ENCODE data around the gene HLA-DQA1. TPM values are rescaled to one million over a fixed set of nuclear protein-coding genes. Genes with fewer than 3 reads are reported as not detected.

Gene HLA-DQA1
- total and polyA plus RNA-seq, 10 of the 15 experiments (the other 5 are each of a cell fraction or from before 2014, with no cell fraction given): 289 to 1,769 (median 460) TPM

GRCh38 chr6:32685603-32686002 lies 48.4 kb downstream of the HLA-DQA1 start (continued):
- TF ChIP-seq, protein P1, sequence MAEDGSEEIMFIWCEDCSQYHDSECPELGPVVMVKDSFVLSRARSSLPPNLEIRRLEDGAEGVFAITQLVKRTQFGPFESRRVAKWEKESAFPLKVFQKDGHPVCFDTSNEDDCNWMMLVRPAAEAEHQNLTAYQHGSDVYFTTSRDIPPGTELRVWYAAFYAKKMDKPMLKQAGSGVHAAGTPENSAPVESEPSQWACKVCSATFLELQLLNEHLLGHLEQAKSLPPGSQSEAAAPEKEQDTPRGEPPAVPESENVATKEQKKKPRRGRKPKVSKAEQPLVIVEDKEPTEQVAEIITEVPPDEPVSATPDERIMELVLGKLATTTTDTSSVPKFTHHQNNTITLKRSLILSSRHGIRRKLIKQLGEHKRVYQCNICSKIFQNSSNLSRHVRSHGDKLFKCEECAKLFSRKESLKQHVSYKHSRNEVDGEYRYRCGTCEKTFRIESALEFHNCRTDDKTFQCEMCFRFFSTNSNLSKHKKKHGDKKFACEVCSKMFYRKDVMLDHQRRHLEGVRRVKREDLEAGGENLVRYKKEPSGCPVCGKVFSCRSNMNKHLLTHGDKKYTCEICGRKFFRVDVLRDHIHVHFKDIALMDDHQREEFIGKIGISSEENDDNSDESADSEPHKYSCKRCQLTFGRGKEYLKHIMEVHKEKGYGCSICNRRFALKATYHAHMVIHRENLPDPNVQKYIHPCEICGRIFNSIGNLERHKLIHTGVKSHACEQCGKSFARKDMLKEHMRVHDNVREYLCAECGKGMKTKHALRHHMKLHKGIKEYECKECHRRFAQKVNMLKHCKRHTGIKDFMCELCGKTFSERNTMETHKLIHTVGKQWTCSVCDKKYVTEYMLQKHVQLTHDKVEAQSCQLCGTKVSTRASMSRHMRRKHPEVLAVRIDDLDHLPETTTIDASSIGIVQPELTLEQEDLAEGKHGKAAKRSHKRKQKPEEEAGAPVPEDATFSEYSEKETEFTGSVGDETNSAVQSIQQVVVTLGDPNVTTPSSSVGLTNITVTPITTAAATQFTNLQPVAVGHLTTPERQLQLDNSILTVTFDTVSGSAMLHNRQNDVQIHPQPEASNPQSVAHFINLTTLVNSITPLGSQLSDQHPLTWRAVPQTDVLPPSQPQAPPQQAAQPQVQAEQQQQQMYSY (CRISPR knock-in tag; IDR thresholded peaks at IDR 0.05): no peak
- TF ChIP-seq CHD1 (IDR thresholded peaks at IDR 0.05; ENCODE audit: low read depth, low read length): no peak
- peak; percentile 44 for TF ChIP-seq SP1 (IDR thresholded peaks at IDR 0.05; ENCODE audit: low read depth, low read length)
- peak; percentile 91 for TF ChIP-seq TBL1XR1 (IDR thresholded peaks at IDR 0.05; ENCODE audit: low read depth, low read length)
- TF ChIP-seq CEBPZ (IDR thresholded peaks at IDR 0.05; ENCODE audit: low read depth, low read length): no peak
- TF ChIP-seq KAT2A (conservative IDR thresholded peaks at IDR 0.05; ENCODE audit: control insufficient read depth, low read depth, low read length): no peak
- no peak for TF ChIP-seq RBBP5 (conservative IDR thresholded peaks at IDR 0.05)
- TF ChIP-seq, protein P2, sequence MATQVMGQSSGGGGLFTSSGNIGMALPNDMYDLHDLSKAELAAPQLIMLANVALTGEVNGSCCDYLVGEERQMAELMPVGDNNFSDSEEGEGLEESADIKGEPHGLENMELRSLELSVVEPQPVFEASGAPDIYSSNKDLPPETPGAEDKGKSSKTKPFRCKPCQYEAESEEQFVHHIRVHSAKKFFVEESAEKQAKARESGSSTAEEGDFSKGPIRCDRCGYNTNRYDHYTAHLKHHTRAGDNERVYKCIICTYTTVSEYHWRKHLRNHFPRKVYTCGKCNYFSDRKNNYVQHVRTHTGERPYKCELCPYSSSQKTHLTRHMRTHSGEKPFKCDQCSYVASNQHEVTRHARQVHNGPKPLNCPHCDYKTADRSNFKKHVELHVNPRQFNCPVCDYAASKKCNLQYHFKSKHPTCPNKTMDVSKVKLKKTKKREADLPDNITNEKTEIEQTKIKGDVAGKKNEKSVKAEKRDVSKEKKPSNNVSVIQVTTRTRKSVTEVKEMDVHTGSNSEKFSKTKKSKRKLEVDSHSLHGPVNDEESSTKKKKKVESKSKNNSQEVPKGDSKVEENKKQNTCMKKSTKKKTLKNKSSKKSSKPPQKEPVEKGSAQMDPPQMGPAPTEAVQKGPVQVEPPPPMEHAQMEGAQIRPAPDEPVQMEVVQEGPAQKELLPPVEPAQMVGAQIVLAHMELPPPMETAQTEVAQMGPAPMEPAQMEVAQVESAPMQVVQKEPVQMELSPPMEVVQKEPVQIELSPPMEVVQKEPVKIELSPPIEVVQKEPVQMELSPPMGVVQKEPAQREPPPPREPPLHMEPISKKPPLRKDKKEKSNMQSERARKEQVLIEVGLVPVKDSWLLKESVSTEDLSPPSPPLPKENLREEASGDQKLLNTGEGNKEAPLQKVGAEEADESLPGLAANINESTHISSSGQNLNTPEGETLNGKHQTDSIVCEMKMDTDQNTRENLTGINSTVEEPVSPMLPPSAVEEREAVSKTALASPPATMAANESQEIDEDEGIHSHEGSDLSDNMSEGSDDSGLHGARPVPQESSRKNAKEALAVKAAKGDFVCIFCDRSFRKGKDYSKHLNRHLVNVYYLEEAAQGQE (IDR thresholded peaks at IDR 0.05; ENCODE audit: low read depth, low read length): no peak
- peak; percentile 79 for TF ChIP-seq NFYB (IDR thresholded peaks at IDR 0.05; ENCODE audit: insufficient read depth, low read depth, low read length)
- TF ChIP-seq FOS (IDR thresholded peaks at IDR 0.05; ENCODE audit: borderline replicate concordance, extremely low read depth, insufficient read length): no peak
- peak; percentile 84 to 86 for TF ChIP-seq BHLHE40 (IDR thresholded peaks at IDR 0.05; ENCODE audit: borderline replicate concordance in 1 of 2, low read depth in 2 of 2, low read length in 1 of 2)
- peak; percentile 93 for TF ChIP-seq PAX5 (IDR thresholded peaks at IDR 0.05; ENCODE audit: borderline replicate concordance, low read depth, low read length)
- TF ChIP-seq CBX3 (IDR thresholded peaks at IDR 0.05; ENCODE audit: borderline replicate concordance, low read depth): no peak
- no peak for TF ChIP-seq NFYA (IDR thresholded peaks at IDR 0.05; ENCODE audit: borderline replicate concordance, low read depth, low read length)
- no peak; the same call in 1 of the 2 replicates for TF ChIP-seq IKZF1 (conservative IDR thresholded peaks at IDR 0.05)
- no peak for TF ChIP-seq STAT3 (IDR thresholded peaks at IDR 0.05; ENCODE audit: low read depth, low read length)
- TF ChIP-seq RCOR1 (conservative IDR thresholded peaks at IDR 0.05; ENCODE audit: low read depth, low read length): no peak
- TF ChIP-seq, protein P3, sequence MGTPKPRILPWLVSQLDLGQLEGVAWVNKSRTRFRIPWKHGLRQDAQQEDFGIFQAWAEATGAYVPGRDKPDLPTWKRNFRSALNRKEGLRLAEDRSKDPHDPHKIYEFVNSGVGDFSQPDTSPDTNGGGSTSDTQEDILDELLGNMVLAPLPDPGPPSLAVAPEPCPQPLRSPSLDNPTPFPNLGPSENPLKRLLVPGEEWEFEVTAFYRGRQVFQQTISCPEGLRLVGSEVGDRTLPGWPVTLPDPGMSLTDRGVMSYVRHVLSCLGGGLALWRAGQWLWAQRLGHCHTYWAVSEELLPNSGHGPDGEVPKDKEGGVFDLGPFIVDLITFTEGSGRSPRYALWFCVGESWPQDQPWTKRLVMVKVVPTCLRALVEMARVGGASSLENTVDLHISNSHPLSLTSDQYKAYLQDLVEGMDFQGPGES (IDR thresholded peaks at IDR 0.05): no peak
- TF ChIP-seq, protein P4, sequence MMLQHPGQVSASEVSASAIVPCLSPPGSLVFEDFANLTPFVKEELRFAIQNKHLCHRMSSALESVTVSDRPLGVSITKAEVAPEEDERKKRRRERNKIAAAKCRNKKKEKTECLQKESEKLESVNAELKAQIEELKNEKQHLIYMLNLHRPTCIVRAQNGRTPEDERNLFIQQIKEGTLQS (IDR thresholded peaks at IDR 0.05; ENCODE audit: borderline replicate concordance, extremely low read depth, low read depth, low read length): no peak
